Spleen (tissue), 7 donors: Measurements from ENCODE around the gene FAM78B.

Source experiments
- POLR2A ChIP-seq, 3 donors: fragments of 450-650 bp; IDR thresholded peaks; one replicate each; pipeline ENCODE4 v1.5.1; 2017; ENCODE audit warnings: antibody characterized with exemption in 3 of 3, mild to moderate bottlenecking in 1 of 3
- POLR2AphosphoS5 ChIP-seq, 3 donors: sonication (generic); formaldehyde crosslinking; IDR thresholded peaks; one replicate each; pipeline ENCODE4 v1.5.1; 2017; ENCODE audit warnings: antibody characterized with exemption in 3 of 3
- TF ChIP-seq, protein P1 (sequence below), 11 experiments: fragments of 200-600 bp in 7 of 11; fragments of 450-650 bp in 4 of 11; sonication (generic) in 4 of 11; IDR thresholded peaks in 8 of 11; conservative IDR thresholded peaks in 3 of 11; 1 replicate in 7 of 11; 2 replicates in 4 of 11; pipeline versions ENCODE4 v1.4.0 to v1.8.0; 2016 to 2021; ENCODE audit warnings: antibody characterized with exemption in 11 of 11, inconsistent platforms in 4 of 11, mild to moderate bottlenecking in 1 of 11
- donor health status: DM: no; HTN: no; CAD: no; lungs with moderate emphysema.
- donor health status: DM: no; HTN: no; CAD: no.
- donor health status: DM: no; HTN: no; CAD: no.

DNA sequence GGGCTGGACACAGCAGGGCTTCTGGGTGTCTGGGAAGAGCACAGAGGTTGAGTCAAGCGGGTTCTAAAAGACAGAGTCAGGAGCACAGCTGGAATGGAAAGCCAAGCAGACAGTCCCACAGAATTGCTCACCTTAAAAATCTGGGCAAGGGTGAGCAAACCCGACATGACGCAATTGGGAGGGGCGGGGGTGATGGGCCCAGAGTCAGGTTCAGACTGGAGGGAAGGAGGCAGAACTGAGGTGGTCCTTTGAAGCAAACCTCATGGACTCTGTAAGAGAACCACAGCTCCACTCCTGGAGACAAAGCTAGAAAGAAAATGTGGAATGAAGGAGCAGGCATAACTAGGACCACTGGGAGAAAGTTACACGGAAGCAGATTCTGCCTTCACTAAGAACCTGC, 49.0 kb downstream of the FAM78B start:
- TF ChIP-seq POLR2A (IDR thresholded peaks at IDR 0.05) (no peak), POLR2AphosphoS5 (IDR thresholded peaks at IDR 0.05) (no peak)
- TF ChIP-seq, protein P1, sequence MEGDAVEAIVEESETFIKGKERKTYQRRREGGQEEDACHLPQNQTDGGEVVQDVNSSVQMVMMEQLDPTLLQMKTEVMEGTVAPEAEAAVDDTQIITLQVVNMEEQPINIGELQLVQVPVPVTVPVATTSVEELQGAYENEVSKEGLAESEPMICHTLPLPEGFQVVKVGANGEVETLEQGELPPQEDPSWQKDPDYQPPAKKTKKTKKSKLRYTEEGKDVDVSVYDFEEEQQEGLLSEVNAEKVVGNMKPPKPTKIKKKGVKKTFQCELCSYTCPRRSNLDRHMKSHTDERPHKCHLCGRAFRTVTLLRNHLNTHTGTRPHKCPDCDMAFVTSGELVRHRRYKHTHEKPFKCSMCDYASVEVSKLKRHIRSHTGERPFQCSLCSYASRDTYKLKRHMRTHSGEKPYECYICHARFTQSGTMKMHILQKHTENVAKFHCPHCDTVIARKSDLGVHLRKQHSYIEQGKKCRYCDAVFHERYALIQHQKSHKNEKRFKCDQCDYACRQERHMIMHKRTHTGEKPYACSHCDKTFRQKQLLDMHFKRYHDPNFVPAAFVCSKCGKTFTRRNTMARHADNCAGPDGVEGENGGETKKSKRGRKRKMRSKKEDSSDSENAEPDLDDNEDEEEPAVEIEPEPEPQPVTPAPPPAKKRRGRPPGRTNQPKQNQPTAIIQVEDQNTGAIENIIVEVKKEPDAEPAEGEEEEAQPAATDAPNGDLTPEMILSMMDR (IDR thresholded peaks at IDR 0.05 in 8 of 11, conservative IDR thresholded peaks at IDR 0.05 in 3 of 11): no peak
